Hepatocyte (in vitro differentiated cells): ENCODE results near the gene LY6G6F.

Experiments used
- CTCF ChIP-seq: fragments of 200-600 bp; sonication (generic); IDR thresholded peaks from 2 replicates; pipeline ENCODE4 v1.5.1; 2016; ENCODE audit warnings: antibody characterized with exemption, mild to moderate bottlenecking; ENCODE audit not compliant: poor library complexity
- EZH2 ChIP-seq: fragments of 200-600 bp; sonication (generic); IDR thresholded peaks from 2 replicates; pipeline ENCODE4 v1.6.1; 2016; ENCODE audit warnings: antibody characterized with exemption, mild to moderate bottlenecking, borderline replicate concordance

GRCh38 chr6:31681135-31681671 is 25.5 kb upstream of the LY6G6F start:
- TF ChIP-seq CTCF (peak; percentile 8), EZH2 (no peak)
